GM18505 (cell line): ENCODE results near the gene SLC35D2.

ENCODE experiments used
- ATAC-seq: cut with Tn5 transposase; IDR thresholded peaks from one replicate; pipeline ENCODE4 v1.9.1; 2021; ENCODE audit not compliant: unreplicated experiment
- POLR2A ChIP-seq: IDR thresholded peaks from 4 replicates; pipeline ENCODE4 v1.6.1; 2011; ENCODE audit warnings: borderline replicate concordance; ENCODE audit not compliant: insufficient read depth, insufficient read length; ENCODE audit errors: extremely low read depth

Gene SLC35D2

GRCh38 chr9:96383165-96383942, at the start of gene SLC35D2:
TSS of gene SLC35D2 (minus strand) at chr9:96383711. CDS start at chr9:96383634, 77 bp downstream.
- no peak for TF ChIP-seq POLR2A
- ATAC-seq = peak; percentile 55

GRCh38 chr9:96430377-96430776, 46.9 kb upstream of the SLC35D2 start:
- no peak for ATAC-seq

GRCh38 chr9:96429732-96430131, 46.2 kb upstream of the SLC35D2 start:
- ATAC-seq = no peak

More at GRCh38 chr9:96430377-96430776, 46.9 kb upstream of the SLC35D2 start:
- TF ChIP-seq POLR2A = no peak

GRCh38 chr9:96425500-96426169, 42.1 kb upstream of the SLC35D2 start:
- TF ChIP-seq POLR2A = no peak
- no peak for ATAC-seq

More at GRCh38 chr9:96429732-96430131, 46.2 kb upstream of the SLC35D2 start:
- no peak for TF ChIP-seq POLR2A

- no peak for TF ChIP-seq POLR2A
- no peak for ATAC-seq
Observed at GRCh38 chr9:96423985-96424336, 40.5 kb upstream of the SLC35D2 start.

- ATAC-seq = no peak
- TF ChIP-seq POLR2A = no peak
Observed at GRCh38 chr9:96423322-96423984, 39.9 kb upstream of the SLC35D2 start.

- no peak for TF ChIP-seq POLR2A
- ATAC-seq = no peak
Observed at GRCh38 chr9:96420468-96421219, 37.1 kb upstream of the SLC35D2 start.

GRCh38 chr9:96419691-96419969, 36.1 kb upstream of the SLC35D2 start:
- no peak for ATAC-seq
- no peak for TF ChIP-seq POLR2A

- peak; percentile 67 for TF ChIP-seq POLR2A
- ATAC-seq = peak; percentile 35
Observed at GRCh38 chr9:96418920-96419690, 35.6 kb upstream of the SLC35D2 start.

GRCh38 chr9:96418083-96418919, 34.8 kb upstream of the SLC35D2 start, which contains the start of gene ZNF367:
TSS of gene ZNF367 (minus strand) at chr9:96418370. CDS start at chr9:96418032, 338 bp downstream.
- peak; percentile 65 for TF ChIP-seq POLR2A
- peak; percentile 58 for ATAC-seq

- no peak for TF ChIP-seq POLR2A
- ATAC-seq = peak; percentile 1
Observed at GRCh38 chr9:96417661-96418082, 34.2 kb upstream of the SLC35D2 start.
